H1 (cell line): ENCODE data around the gene ENOX2.

Experiments used
- KDM1A ChIP-seq: fragments of 200-600, 300-600 bp; sonication (generic); IDR thresholded peaks from 2 replicates; pipeline ENCODE4 v1.7.1; 2016; ENCODE audit warnings: mild to moderate bottlenecking, low read length, borderline replicate concordance
- NRF1 ChIP-seq: IDR thresholded peaks from 2 replicates; pipeline ENCODE4 v1.6.1; 2011; ENCODE audit warnings: mild to moderate bottlenecking, low read depth, low read length, improper control_type of control experiment
- SIN3A ChIP-seq, 2 experiments: IDR thresholded peaks in 1 of 2; conservative IDR thresholded peaks in 1 of 2; 2 replicates each; pipeline ENCODE4 v1.6.1; 2011 to 2012; ENCODE audit warnings: low read length in 2 of 2, improper control_type of control experiment in 1 of 2, low read depth in 1 of 2, mild to moderate bottlenecking in 1 of 2
- TF ChIP-seq, protein P1 (sequence below), 3 experiments: IDR thresholded peaks; 1 replicate in 2 of 3; 2 replicates in 1 of 3; pipeline versions ENCODE4 v1.5.1 to v1.6.1; 2011; ENCODE audit warnings: low read length in 3 of 3, mild to moderate bottlenecking in 3 of 3, inconsistent platforms in 2 of 3, low read depth in 1 of 3, moderate library complexity in 1 of 3; ENCODE audit not compliant: insufficient read depth in 1 of 3; ENCODE audit errors: control extremely low read depth in 1 of 3
- TF ChIP-seq, protein P2 (sequence below): IDR thresholded peaks from 2 replicates; pipeline ENCODE4 v1.6.1; 2012; ENCODE audit warnings: inconsistent platforms
- TF ChIP-seq, protein P3 (sequence below): IDR thresholded peaks from 2 replicates; pipeline ENCODE4 v1.6.1; 2012; ENCODE audit warnings: low read length, inconsistent platforms

DNA sequence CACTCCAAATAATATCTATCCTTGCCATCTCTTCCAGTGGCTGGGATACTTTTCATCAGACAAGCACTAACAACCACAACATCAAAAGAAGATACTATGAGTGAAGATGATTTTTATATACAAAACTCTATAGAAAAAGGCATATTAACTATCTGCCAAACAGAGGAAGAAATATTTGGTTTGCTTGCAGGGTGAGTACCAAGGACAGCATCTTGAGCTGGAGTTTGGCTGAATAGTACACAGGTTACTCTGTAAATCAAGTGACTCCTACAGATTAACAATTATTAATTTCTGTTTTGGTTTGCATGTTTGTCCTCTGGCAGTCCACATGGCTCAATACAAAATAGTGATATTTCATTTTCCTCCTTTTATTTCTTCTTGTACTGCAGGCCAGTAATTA, 253.3 kb downstream of the ENOX2 start:
- TF ChIP-seq, protein P1, sequence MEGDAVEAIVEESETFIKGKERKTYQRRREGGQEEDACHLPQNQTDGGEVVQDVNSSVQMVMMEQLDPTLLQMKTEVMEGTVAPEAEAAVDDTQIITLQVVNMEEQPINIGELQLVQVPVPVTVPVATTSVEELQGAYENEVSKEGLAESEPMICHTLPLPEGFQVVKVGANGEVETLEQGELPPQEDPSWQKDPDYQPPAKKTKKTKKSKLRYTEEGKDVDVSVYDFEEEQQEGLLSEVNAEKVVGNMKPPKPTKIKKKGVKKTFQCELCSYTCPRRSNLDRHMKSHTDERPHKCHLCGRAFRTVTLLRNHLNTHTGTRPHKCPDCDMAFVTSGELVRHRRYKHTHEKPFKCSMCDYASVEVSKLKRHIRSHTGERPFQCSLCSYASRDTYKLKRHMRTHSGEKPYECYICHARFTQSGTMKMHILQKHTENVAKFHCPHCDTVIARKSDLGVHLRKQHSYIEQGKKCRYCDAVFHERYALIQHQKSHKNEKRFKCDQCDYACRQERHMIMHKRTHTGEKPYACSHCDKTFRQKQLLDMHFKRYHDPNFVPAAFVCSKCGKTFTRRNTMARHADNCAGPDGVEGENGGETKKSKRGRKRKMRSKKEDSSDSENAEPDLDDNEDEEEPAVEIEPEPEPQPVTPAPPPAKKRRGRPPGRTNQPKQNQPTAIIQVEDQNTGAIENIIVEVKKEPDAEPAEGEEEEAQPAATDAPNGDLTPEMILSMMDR (IDR thresholded peaks at IDR 0.05; ENCODE audit: control extremely low read depth in 1 of 3, insufficient read depth in 1 of 3, low read depth in 1 of 3, low read length in 3 of 3) = no peak
- TF ChIP-seq, protein P2, sequence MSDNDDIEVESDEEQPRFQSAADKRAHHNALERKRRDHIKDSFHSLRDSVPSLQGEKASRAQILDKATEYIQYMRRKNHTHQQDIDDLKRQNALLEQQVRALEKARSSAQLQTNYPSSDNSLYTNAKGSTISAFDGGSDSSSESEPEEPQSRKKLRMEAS = no peak
- TF ChIP-seq, protein P3, sequence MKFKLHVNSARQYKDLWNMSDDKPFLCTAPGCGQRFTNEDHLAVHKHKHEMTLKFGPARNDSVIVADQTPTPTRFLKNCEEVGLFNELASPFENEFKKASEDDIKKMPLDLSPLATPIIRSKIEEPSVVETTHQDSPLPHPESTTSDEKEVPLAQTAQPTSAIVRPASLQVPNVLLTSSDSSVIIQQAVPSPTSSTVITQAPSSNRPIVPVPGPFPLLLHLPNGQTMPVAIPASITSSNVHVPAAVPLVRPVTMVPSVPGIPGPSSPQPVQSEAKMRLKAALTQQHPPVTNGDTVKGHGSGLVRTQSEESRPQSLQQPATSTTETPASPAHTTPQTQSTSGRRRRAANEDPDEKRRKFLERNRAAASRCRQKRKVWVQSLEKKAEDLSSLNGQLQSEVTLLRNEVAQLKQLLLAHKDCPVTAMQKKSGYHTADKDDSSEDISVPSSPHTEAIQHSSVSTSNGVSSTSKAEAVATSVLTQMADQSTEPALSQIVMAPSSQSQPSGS = no peak
- TF ChIP-seq SIN3A (conservative IDR thresholded peaks at IDR 0.05 in 1 of 2, IDR thresholded peaks at IDR 0.05 in 1 of 2; ENCODE audit: low read depth in 1 of 2, low read length in 2 of 2) (no peak), NRF1 (no peak), KDM1A (no peak)
